Stimulated activated naive CD8-positive, alpha-beta T cell treated with anti-CD3 and anti-CD28 coated beads, Interleukin-15, Interleukin-2, amounts not matched to agents 100 U/mL and 50 U/mL, for 24 hours (primary cell): Measurements from ENCODE around the gene RGS7.
"Not testable (repeated sequence)": the region's sequence is repeated elsewhere in the genome, so short reads cannot be mapped to it uniquely, and the experiment has no call there.

Experiments used
- ATAC-seq: fragments of 150-1000 bp; cut with Tn5 transposase; one replicate; pipeline ENCODE4 v1.10.0; 2021
- DNase-seq: peaks from one replicate; pipeline ENCODE4 v3.0.0; 2021

The RGS7 gene

DNA sequence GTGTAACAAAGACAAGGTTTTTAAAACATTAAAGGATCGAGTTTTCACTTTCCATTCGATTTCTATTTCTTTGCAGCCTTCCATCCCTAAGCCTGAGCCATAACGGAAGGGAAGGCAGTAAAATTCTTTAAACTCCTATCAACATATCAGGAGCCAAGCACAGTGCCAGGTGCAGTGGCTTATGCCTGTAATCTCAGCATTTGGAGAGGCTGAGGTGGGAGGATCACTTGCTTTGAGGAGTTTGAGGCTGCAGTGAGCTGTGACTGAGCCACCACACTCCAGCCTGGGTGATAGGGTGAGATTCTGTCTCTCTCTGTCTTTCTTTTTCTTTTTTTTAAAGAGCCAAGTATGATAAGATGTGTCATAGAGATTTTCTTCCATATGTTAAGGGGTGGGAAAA, 527.5 kb downstream of the RGS7 start:
- ATAC-seq (no peak), DNase-seq (no peak)

DNA sequence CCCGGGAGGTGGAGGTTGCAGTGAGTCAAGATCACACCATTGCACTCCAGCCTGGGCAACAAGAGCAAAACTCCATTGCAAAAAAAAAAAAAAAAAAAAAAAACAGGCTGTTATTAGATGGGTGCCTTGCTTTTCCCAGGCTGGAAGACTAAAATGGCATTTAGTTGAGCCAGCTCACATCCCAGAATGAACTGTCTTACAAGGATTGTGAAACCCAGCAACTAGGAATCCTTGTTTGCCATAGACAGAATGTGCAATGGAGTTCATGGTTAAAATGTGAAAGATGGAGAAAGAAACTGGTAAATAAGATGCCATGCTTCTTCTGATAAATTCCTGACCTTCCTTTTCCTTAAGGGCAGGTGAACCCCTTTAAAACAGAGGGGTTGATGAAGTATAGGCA, 529.2 kb downstream of the RGS7 start:
- ATAC-seq: no peak
- DNase-seq: no peak

DNA sequence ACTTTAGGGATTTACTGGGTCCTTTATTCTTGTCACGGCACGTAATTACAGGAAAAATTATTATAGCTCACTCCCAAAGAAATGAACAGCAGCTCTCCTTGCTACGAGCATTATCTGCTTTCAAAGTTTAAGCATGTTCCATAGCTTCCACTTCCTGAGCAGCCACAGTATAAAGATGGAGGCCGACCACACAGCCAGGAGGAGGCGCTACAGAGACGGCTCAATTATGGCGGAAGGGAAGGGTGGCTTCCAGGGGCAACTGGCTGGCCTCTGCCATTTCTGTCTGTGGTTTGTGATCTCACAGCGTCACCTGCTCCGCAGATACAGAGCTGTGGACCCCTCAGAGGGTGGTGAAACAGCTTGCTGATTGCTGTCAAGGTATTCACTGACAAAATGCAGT, 532.8 kb downstream of the RGS7 start:
- ATAC-seq (no peak), DNase-seq (no peak)

DNA sequence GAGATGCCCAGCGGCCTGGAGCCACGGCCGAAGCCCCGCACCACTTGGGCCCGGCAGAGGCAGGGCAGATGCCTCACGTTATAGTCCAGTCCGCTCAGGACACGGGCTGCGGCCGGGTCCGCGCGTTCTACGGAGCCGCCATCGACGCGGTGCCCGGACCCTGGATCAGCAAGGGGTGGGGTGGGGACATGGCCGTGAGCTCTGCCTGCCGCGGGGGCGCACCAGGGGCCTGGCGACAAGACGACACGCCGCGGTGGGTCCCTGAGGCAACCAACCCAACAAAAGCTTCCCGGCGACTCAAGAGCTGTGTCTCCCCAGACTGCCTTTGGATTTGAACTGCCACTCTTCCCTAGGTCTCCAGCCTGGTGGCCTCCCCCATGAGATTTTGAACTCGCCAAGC, 533.6 kb downstream of the RGS7 start:
- ATAC-seq (no peak), DNase-seq (no peak)

DNA sequence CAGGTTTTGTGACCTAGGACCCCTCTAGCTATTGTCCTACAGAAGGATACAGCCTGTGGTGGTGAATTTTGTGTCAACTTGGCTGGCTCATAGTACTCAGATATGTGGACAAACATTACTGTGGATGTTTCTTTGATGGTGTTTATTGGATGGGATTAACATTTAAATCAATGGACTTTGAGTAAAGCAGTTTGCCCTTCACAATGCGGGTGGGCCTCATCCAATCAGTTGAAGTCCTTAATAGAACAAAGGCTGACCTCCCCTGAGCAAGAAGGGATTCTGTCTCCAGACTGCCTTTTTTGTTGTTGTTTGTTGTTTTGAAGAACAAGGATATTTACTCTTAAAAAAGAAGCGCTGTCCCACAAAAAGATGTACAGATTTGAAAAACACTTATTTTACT, 535.1 kb downstream of the RGS7 start:
- ATAC-seq: no peak
- DNase-seq: no peak

DNA sequence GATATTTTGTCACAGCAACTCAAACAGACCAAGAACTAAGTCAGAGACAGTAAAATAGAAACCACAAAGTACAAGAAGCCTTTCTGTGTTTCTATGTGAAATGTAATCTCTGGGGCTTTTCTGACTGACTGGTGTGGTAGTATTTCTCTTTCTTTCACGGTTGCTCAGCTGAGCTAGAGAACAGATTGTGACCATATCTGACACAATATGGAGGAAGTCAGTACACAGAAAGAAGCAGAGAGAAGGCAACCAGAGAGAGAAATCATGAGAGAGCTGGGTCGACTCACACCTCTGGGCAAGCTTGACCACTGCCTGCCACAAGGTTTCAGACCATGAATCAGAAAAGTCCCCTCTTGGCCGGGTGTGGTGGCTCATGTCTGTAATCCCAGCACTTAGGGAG, 536.2 kb downstream of the RGS7 start:
- no peak for ATAC-seq
- DNase-seq: no peak

DNA sequence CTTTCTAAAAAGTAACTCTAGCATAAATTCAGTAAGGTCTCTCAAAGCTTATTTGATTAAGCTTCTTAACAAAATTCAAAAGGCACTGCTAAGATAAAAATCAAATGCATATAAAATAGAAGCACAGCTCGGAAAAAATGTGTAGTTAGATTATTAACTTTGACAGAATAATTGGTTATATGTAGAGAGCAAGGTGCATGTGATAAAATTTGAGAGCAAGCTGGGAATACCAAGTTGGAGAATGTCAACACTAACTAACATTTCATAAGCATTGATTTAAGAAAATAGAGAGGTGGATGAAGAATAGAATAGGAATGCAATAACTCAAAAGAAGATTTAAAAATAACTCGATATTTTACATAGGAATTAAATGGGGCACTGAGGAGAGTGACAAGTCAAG, 540.5 kb downstream of the RGS7 start:
- no peak for ATAC-seq
- DNase-seq: no peak

DNA sequence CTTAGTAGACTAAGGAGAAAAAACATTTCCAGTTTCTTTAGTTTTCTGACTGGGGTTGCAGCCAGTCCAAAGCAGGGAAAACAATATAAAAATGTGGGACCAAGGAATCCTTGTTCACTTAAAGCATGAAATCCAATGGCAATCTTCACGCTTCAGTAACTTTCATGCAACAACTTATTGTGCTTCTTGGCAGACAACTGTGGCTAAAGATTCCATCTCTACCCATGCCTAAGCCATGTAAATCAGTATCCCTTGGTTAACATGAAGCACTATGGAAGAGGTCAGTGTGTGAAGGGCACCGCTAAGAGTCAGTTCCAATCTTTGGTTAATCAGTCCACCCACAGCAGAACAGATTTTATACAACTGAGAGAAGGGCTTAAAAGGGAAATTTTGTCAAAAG, 543.3 kb downstream of the RGS7 start:
- no peak for DNase-seq
- ATAC-seq: no peak

DNA sequence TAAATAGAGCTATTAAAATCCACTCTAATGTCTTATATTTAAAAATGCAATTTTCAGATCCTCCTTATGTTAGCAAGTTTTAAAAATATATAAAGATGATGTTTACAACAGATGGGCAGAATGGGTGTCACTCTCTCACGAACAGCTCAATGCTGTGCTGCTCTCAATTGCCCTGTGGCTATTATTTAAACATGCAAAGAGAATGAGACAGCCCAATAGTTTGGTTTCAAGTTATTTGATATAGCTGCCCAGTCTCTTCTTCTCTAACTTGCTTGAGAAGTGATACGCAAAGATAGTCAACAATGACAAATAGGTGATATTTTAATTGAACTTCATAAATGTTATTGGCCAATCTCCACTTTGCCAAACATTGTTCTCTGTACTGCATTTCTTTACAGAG, 545.7 kb downstream of the RGS7 start:
- DNase-seq: no peak
- no peak for ATAC-seq

DNA sequence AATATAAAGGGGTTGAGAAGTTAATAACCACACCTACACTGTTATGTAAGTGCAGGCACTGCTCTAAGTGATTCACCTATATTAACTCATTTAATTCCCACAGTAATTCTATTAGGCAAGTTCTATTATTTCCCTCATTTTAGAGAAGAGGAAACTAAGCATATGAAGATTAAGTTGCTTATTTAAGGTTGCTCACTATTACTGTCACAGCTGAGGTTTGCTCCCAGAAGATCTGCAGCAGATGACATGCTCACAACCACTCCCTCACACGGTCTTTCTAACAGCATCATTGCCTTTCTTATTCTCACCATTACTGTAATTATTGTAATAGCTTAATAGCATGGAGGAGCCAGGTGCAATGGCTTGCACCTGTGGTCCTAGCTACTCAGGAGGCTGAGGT, 548.6 kb downstream of the RGS7 start:
- ATAC-seq (no peak), DNase-seq (no peak)

DNA sequence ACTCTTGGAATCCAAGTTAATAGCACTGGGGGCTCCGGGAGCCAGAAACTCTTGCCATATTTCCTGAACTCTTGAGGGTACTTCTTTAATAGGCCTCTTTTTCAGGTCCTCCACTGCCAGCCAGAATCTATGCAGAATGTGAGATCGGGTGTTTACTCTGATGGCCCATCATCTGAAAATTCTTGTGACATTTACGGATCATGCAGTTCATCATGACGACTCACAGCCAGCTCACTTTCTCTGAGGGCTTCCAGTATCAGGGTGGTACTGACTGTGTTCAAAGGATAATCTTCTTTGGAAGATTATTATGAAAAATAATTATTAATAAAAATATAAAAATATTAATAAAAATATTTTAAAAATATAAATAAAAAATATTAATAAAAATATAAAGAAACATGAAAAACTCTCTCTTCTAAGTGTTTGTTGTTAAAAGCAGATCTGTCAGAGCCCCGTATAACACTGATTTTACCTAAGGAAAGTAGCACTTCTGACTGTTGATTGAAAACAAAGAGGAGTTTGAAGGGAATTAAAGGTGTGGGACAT, 550.7 kb downstream of the RGS7 start:
- ATAC-seq (no peak), DNase-seq (no peak)

DNA sequence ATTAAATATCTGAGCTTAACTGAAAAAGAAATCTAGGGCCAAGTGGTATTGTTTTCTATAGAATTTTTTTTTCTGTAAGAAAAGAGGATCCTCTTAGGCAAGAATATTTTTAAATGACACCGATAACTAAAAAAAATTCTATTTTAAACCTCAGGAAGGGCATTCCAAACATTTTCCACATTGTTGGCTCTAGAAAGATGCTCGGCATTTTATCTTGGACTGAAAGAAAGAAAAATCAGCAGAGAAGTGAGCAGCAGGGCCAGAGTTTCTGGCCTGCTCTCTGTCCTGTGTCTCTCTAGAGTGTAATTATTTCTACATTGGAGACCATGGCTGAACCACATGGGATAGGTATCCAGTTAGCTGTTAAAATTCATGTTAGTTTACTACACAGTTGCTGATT, 552.5 kb downstream of the RGS7 start:
- DNase-seq: no peak
- no peak for ATAC-seq

DNA sequence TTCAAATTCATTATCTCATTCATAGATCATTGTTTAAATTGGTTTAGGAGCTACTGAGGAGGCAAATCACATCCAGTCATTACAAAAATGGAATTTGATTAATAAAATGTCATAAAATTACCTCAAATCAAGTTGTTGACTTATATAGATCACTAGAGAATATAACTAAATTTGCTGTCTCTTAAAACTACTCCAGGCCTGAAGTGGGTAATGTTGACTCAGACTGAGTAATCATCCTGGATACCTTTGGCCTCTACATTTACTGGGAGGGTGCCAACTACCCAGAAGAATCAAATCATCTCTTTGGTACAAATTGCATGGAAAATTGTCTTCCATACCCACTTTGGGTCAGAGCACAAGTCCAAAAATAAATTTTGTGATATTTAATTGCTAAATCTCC, 553.9 kb downstream of the RGS7 start:
- DNase-seq: no peak
- no peak for ATAC-seq

DNA sequence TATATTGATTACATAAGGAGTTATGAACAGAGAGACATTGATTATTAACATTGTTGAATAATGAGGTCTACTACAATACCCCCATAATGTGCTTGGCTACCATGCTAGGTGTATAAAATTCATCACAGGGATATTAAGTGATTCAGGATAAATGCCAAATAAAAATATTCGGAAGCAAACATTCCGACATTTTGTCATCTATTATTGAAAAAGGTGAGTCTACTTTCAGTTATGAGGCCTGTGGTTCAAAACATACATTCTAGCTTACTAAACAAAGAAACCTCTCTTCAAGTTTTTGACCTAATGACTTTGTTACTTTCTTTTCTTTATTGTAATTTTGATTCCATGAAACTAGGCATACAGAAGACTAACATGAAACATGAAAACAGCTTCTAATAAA, 554.7 kb downstream of the RGS7 start:
- ATAC-seq (no peak), DNase-seq (no peak)

DNA sequence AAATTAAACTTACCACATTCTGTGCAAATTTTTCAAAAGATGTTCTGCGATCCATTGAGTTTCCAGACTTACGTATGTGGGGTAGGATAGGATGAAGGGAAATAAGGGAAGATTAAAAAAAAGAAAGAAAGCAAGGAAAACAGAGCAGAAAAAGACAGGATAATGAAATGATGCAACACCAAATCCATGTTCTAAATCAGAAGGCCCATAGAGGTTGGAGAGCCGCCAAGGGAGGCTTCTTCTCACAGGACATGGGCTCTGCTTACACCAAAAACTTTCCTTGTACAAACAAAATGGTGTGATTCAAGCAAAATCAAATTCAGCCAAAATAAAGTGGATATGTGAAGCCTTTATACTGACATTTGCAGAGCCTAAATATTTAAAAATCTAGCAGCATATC, 555.6 kb downstream of the RGS7 start:
- DNase-seq (no peak), ATAC-seq (no peak)

DNA sequence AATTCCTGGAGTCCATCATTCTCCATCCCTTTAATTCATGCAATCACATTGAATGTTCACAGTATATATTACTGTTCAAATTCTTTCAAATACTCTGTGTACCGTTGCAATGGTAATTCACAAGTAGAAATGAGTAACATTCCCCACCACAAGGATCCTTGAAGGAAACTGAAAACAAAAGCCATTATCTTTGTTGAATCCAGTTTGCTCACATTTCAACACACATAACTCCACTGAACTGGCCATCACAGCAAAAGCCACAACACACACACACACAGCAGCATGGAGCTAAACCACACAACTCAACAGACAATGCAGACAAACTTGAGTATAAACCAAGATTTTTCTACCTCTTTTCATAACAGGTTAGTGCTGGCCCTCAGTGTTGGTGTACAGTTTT, 556.7 kb downstream of the RGS7 start:
- DNase-seq (no peak), ATAC-seq (no peak)

DNA sequence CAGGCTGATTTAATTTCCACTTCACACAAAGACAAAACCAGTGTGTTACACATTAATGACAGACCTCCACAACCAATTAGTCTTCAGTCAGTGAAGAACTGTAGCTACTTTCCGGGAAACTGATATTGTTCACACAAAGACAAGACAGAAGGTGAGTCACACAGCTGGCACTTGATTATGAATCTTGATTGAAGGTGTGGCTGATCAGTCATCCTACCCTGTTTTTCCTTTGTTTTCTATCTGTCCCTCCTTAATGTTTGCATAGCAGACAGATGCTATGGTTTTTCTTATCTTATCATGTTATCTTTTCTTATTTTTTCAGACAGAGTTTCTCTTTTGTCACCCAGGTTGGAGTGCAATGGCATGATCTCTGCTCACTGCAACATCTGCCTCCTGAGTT, 560.0 kb downstream of the RGS7 start:
- ATAC-seq (no peak), DNase-seq (no peak)

DNA sequence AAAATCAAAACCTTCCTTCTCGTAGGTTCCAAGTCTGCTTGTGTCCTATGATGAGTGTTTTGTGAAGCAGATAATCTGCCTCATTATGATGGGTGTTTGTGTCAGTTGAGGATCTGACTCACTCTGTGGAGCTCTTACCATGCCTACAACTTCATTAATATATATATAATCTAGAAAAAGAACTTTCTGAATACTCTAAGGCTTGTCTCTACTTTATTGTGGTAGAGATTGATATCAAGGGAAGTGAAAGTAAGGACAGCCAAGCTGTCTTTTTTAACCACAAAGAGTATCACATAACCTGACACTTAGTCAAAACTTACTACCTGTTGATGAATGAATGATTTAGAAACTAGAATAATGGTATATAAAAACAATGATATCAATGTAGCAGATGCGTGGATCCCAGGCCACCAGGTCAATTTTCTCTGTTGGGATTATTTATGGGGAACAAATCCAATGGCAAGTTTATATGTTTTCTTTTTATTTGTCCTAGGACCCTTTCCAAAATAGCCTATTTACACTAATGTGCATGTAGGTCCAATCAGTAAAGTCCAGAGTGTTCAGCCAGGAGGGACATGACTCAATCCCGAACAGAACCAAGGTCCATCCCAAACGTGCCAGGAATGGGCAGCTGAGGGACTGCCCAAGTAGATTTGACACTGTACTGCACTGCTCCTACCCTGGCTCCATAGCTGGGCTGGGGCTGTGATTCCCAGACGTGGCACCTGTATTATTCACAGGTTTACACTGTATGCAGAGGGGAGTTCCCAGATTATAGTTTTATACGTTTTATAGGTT, 562.8 kb downstream of the RGS7 start:
- DNase-seq: no peak

DNA sequence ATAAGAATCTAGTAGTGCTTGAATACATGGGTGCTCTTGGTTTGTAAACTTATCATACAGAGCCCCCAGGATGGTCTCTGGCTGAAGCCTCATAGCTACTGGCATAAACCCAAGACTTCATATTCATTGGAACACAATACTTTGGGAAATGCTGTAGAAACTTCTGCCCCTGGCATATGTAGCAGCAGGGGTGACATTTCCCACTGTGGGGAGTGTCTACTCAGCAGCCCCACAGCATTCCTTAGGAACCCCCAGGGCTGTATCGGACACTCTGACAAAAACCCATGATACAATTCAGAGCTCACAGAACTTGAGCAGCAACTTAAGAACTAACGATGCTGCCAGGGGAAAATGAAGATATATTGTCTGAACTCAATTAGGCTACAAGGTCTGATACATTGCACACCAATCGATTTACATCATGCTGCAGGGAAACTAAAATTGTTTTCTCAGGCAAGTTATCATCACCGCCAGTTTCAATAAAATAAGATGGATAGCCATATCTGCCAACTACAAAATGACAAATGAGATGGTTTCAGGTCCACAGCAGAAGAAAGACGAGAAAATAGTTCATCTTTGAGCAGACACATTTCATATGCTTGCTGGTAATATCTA, 564.0 kb downstream of the RGS7 start:
- no peak for ATAC-seq

More for the DNA sequence above, 562.8 kb downstream of the RGS7 start:
- ATAC-seq: peak; percentile 80

DNA sequence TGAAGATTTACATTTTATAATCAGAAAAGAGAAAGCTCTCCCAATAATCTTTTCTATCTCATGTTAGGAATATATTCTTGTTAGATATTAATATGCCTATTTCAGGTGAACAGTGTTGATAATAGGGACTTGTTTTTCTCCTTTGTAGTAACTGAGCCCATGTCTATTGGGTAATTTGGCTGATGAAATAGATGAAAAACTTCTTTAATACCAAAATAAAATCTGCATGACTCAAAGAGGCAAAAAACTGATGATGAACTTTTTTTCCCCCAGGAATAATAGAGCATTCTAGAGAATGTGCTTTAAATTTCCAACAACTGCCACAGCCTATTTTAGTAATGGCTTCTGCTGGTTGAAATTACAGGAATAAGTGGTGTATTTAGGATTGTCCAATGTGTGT, 566.1 kb downstream of the RGS7 start:
- DNase-seq (no peak), ATAC-seq (no peak)

More for the DNA sequence above, 564.0 kb downstream of the RGS7 start:
- DNase-seq: no peak

DNA sequence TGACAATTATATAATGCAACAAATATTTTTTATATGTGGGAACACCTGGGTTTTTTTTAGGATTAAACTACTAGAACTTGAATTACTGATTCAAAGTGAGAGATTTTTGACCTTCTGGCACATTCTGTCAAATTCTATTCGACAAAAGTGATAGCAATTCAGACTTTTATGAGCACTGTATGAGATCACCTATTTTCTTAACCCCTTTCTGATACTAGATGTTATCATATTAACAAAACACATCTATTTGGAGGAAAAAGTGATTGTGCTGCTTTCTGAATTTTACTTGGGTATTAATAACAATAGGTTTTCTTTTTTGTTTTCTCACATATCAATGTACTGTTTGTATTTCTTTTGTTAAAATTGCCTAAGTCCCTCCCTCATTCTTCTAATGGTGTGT, 570.1 kb downstream of the RGS7 start:
- ATAC-seq (no peak), DNase-seq (no peak)

DNA sequence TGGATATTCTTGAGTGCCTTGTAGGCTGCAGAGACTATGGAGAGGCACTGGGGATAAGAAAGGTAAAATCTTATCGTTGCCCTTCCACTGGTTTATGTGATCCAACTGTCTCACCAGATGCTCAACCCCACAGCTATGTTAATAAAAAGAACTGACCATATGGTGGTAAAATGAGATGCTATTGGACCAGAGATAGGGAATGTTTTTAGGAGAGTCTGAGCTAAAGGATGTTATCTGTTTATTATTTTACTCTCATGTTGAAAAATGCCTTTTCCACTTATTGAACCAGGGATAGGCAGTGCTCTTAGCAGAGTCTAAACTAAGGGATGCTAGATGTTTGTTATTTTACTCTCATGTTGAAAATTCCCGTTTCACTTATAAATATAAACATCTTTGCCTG, 572.2 kb downstream of the RGS7 start:
- DNase-seq (no peak), ATAC-seq (no peak)

DNA sequence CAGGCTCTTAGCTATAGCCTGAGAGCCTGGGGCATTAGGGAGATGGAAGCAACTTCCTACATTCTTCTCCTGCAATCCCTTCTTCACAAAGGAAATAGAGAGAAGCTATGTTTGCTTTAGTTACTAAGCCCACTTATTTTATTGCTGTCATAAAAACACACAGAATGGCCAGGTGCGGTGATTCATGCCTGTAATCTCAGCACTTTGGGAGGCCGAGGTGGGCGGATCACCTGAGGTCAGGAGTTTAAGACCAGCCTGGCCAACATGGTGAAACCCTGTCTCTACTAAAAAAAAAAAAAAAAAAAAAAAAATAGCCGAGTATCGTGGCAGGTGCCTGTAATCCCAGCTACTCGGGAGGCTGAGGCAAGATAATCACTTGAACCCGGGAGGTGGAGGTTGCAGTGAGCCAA, 573.3 kb downstream of the RGS7 start:
- not testable (repeated sequence) for ATAC-seq, DNase-seq

DNA sequence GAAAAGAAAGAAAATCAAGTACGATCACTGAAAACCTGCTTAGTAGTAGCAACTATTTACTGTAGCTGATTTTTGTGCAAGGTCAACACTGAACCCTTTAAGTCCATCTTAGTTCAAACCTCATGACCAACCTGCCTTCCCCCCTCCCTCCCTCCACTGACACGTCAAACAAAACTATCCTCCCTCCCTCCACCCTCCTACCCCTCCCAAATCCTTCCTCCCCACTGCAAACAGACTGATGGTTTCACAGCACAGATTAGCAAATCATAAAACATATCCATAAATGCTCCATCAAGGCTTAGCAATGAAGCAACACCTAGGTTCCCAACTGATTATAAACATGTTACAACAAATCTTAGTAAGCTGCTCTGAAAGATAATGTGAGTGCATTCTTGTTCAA, 580.8 kb downstream of the RGS7 start:
- ATAC-seq (no peak), DNase-seq (no peak)
